Endothelial cell of umbilical vein (primary cell): ENCODE measurements around the gene FAM3A. TPM values are rescaled to one million over a fixed set of nuclear protein-coding genes. Genes with fewer than 3 reads are reported as not detected.

Experiments
- BruUV-seq: library from RNA; stranded (reverse); fragments of 400-500 nt; replicated peaks from 2 replicates; lab custom pipeline; 2021; lab: Mats Ljungman, UMichigan
- CTCF ChIA-PET: fragments of 300-600, 350-600 bp; sonication (Branson Sonifier 250); formaldehyde crosslinking; loops from one replicate; lab custom pipeline; 2021; ENCODE audit warnings: antibody characterized with exemption, inconsistent platforms; lab: Charles Lee
- POLR2A ChIA-PET: fragments of 300-600, 350-600 bp; sonication (Branson Sonifier 250); formaldehyde crosslinking; loops from one replicate; lab custom pipeline; 2021; ENCODE audit warnings: antibody characterized with exemption, inconsistent platforms; lab: Charles Lee
- DNase-seq: peaks from one replicate; pipeline ENCODE4 v3.0.0-alpha.2; 2011; ENCODE audit warnings: low read depth, low spot score
- FAIRE-seq: peaks from 2 replicates; lab custom pipeline; 2011; peaks lifted over from hg19 to GRCh38; lab: Jason Lieb, UNC
- H2AFZ ChIP-seq: 2 replicates; pipeline ENCODE4 v1.6.0; 2012; ENCODE audit warnings: low read depth, low read length, control low read depth, inconsistent platforms
- H3K27ac ChIP-seq: 2 replicates; pipeline ENCODE4 v1.5.1; 2011; ENCODE audit warnings: low read depth, mild to moderate bottlenecking, control low read depth, low read length, moderate library complexity; ENCODE audit not compliant: insufficient read depth
- H3K27me3 ChIP-seq, 2 experiments: 2 replicates each; pipeline versions ENCODE4 v1.6.0 to v1.6.1; 2011; ENCODE audit warnings: low read length in 2 of 2, mixed read lengths in 1 of 2; ENCODE audit not compliant: control insufficient read depth in 2 of 2, insufficient read depth in 2 of 2
- H3K36me3 ChIP-seq, 2 experiments: 2 replicates in 1 of 2; 3 replicates in 1 of 2; pipeline ENCODE4 v1.5.1; 2011; ENCODE audit warnings: low read length in 2 of 2, mild to moderate bottlenecking in 1 of 2, moderate library complexity in 1 of 2; ENCODE audit not compliant: control insufficient read depth in 2 of 2, insufficient read depth in 2 of 2; ENCODE audit errors: extremely low read depth in 1 of 2
- H3K4me1 ChIP-seq: 3 replicates; pipeline ENCODE4 v1.5.1; 2011; ENCODE audit warnings: mild to moderate bottlenecking, low read length; ENCODE audit not compliant: control insufficient read depth, insufficient read depth; ENCODE audit errors: extremely low read depth
- H3K4me2 ChIP-seq: 2 replicates; pipeline ENCODE4 v1.6.1; 2011; ENCODE audit warnings: low read length, control low read depth, mixed read lengths; ENCODE audit not compliant: insufficient read depth
- H3K4me3 ChIP-seq, 3 experiments: fragments of 200-600 bp in 1 of 3; sonication (generic), shearing (Covaris generic) in 1 of 3; replicated peaks in 1 of 3; 2 replicates each; pipeline ENCODE4 v1.5.1; 2011 to 2016; ENCODE audit warnings: control low read depth in 3 of 3, low read length in 3 of 3, mild to moderate bottlenecking in 2 of 3, inconsistent platforms in 1 of 3, low read depth in 1 of 3, moderate library complexity in 1 of 3; ENCODE audit not compliant: insufficient read depth in 1 of 3
- H3K79me2 ChIP-seq: 2 replicates; pipeline ENCODE4 v1.6.0; 2012; ENCODE audit warnings: low read length, inconsistent platforms; ENCODE audit not compliant: control insufficient read depth, insufficient read depth
- H3K9ac ChIP-seq: replicated peaks from 2 replicates; pipeline ENCODE3; 2011; ENCODE audit warnings: low read length, control low read depth; ENCODE audit not compliant: insufficient read depth; ENCODE audit errors: extremely low read depth
- H3K9me1 ChIP-seq: replicated peaks from 3 replicates; pipeline ENCODE4 v1.6.0; 2011; ENCODE audit warnings: mild to moderate bottlenecking, low read length; ENCODE audit not compliant: control insufficient read depth, insufficient read depth; ENCODE audit errors: extremely low read depth
- H3K9me3 ChIP-seq: replicated peaks from 2 replicates; pipeline ENCODE4 v1.5.1; 2012; ENCODE audit warnings: low read length, inconsistent platforms; ENCODE audit not compliant: control insufficient read depth, insufficient read depth
- H4K20me1 ChIP-seq: replicated peaks from 2 replicates; pipeline ENCODE3; 2011; ENCODE audit warnings: mild to moderate bottlenecking, low read length; ENCODE audit not compliant: control insufficient read depth, insufficient read depth; ENCODE audit errors: extremely low read depth
- EZH2 ChIP-seq: IDR thresholded peaks from 2 replicates; pipeline ENCODE4 v1.6.1; 2012; ENCODE audit warnings: borderline replicate concordance, low read depth, mild to moderate bottlenecking, moderate library complexity, low read length, inconsistent platforms; ENCODE audit not compliant: severe bottlenecking
- FOS ChIP-seq: IDR thresholded peaks from 2 replicates; pipeline ENCODE4 v1.6.1; 2011; ENCODE audit warnings: mild to moderate bottlenecking, low read length, moderate library complexity, borderline replicate concordance; ENCODE audit not compliant: insufficient read depth
- MYC ChIP-seq: IDR thresholded peaks from one replicate; pipeline ENCODE4 v1.6.1; 2011; ENCODE audit warnings: mild to moderate bottlenecking, low read depth, low read length
- POLR2A ChIP-seq: IDR thresholded peaks from 2 replicates; pipeline ENCODE4 v1.6.1; 2012; ENCODE audit warnings: low read depth, mild to moderate bottlenecking, control low read depth, low read length
- POLR2AphosphoS5 ChIP-seq: IDR thresholded peaks from 2 replicates; pipeline ENCODE4 v1.6.1; 2012; ENCODE audit warnings: low read depth, mild to moderate bottlenecking, control low read depth, low read length, moderate library complexity; ENCODE audit not compliant: insufficient read depth
- dilution Hi-C: fragments of 300-500 bp; cut with MboI; formaldehyde crosslinking; loops from one replicate; pipeline ENCODE4 v1.15.0; 2019; ENCODE audit warnings: low sequenced_read_pairs; ENCODE audit not compliant: extremely low pct_ligation_motif_present
- intact Hi-C: fragments of 100-400 bp; cut with micrococcal nuclease; formaldehyde crosslinking; loops from one replicate; pipeline ENCODE4 v1.10.0; 2022
- polyA plus RNA-seq, 4 experiments: library from polyadenylated mRNA; depleted of rRNA in 3 of 4; stranded (reverse) in 3 of 4; unstranded in 1 of 4; fragments of >200 nt; gene quantifications; 2 replicates each; pipeline versions ENCODE4 v1.2.1 to v1.2.3, GENCODE V29; 2011 to 2012; ENCODE audit warnings: missing spikeins in 1 of 4
- total RNA-seq: library from RNA; stranded (reverse); gene quantifications from 2 replicates; pipeline ENCODE4 v1.2.3, GENCODE V29; 2021

FAM3A gene
- total and polyA plus RNA-seq, 2 donors (not counting 3 experiments of a cell fraction or from before 2014, with no cell fraction given) = 32.0 to 42.9 TPM

DNA sequence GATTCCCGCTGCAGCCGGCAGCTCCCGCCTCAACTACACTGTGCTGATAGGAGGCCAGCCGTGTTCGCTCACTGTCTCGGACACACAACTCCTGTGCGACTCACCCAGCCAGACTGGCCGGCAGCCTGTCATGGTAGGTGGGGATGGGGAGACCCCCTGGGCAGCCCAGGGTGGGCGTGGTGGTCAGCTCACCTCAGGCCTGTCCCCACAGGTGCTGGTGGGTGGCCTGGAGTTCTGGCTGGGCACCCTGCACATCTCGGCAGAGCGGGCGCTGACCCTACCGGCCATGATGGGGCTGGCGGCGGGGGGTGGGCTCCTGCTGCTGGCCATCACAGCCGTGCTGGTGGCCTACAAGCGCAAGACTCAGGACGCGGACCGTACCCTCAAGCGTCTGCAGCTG, 48.5 kb downstream of the FAM3A start:
- ChIA-PET CTCF (no interaction called here), POLR2A (no interaction called here)
- DNase-seq = no peak
- BruUV-seq = no TSS peak
- H4K20me1 ChIP-seq = no peaks in the 10 kb centered on the region
- H3K4me3 ChIP-seq = no peak overlapping the region
- dilution Hi-C loops = no loop called here
- peaks cover 0 to 46% of the 10 kb centered on the region in 2 experiments for H3K36me3 ChIP-seq
- H3K9me1 ChIP-seq = no peaks in the 10 kb centered on the region
- no peaks in the 10 kb centered on the region for H3K27me3 ChIP-seq
- intact Hi-C loops = no loop called here
- H3K4me2 ChIP-seq = no peak overlapping the region
- H3K27ac ChIP-seq = no peak overlapping the region
- no peaks in the 10 kb centered on the region for H3K79me2 ChIP-seq
- no peaks in the 10 kb centered on the region for H3K9me3 ChIP-seq
- FAIRE-seq = no peak
- H3K9ac ChIP-seq = no peak overlapping the region
- TF ChIP-seq EZH2 (no peak), MYC (no peak)
- no peaks in the 10 kb centered on the region for H3K4me1 ChIP-seq
- no peak overlapping the region for H2AFZ ChIP-seq

DNA sequence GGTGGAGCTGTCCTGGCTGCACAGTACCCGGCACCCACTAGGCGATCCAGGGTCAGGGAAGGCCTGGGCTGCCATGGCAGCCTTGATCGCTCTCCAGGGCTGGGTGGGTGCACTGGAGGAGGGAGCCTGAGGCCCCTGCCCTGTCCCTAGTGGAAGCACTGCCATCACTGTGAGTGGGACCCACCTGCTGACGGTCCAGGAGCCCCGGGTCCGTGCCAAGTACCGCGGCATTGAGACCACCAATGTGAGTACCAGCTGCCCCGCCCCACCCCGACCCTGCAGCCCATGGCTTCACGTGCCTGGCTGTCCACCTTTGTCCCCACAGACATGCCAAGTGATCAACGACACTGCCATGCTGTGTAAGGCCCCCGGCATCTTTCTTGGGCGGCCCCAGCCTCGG, 49.1 kb downstream of the FAM3A start:
- Histone ChIP-seq H3K79me2 (no peaks in the 10 kb centered on the region), H3K9me3 (no peaks in the 10 kb centered on the region), H2AFZ (no peak overlapping the region), H3K9ac (no peak overlapping the region), H3K4me1 (no peaks in the 10 kb centered on the region), H3K4me2 (no peak overlapping the region), H3K27me3 (no peaks in the 10 kb centered on the region), H3K27ac (no peak overlapping the region), H3K4me3 (no peak overlapping the region), H4K20me1 (no peaks in the 10 kb centered on the region), H3K9me1 (no peaks in the 10 kb centered on the region), H3K36me3 (peaks cover 0 to 46% of the 10 kb centered on the region in 2 experiments)
- intact Hi-C loops = no loop called here
- CTCF ChIA-PET = no interaction called here
- FAIRE-seq = no peak
- POLR2A ChIA-PET = no interaction called here
- TF ChIP-seq POLR2A (no peak), FOS (no peak), POLR2AphosphoS5 (no peak)
- DNase-seq = no peak
- no TSS peak for BruUV-seq
- dilution Hi-C loops = no loop called here
